Thymus (tissue), 11 donors: ENCODE measurements around the gene SEMA6D. TPM values are rescaled to one million over a fixed set of nuclear protein-coding genes. Genes with fewer than 3 reads are reported as not detected.

ENCODE experiments used
- DNase-seq, 9 donors: peaks; one replicate each; pipeline ENCODE4 v3.0.0-alpha.2; 2013; ENCODE audit warnings: low spot score in 9 of 9, low read depth in 6 of 9, missing footprints in 1 of 9
- H3K27ac ChIP-seq, 2 donors: one replicate each; pipeline ENCODE4 v1.5.1; 2013; ENCODE audit warnings: control low read depth in 1 of 2, low read depth in 1 of 2, low read length in 1 of 2, mild to moderate bottlenecking in 1 of 2, moderate library complexity in 1 of 2
- H3K27me3 ChIP-seq, 2 donors: one replicate each; pipeline ENCODE4 v1.5.1; 2013; ENCODE audit warnings: low read length in 1 of 2; ENCODE audit not compliant: control insufficient read depth in 2 of 2, insufficient read depth in 1 of 2
- H3K36me3 ChIP-seq, 2 donors: one replicate each; pipeline ENCODE4 v1.5.1; 2013; ENCODE audit warnings: low read length in 1 of 2, mild to moderate bottlenecking in 1 of 2, moderate library complexity in 1 of 2; ENCODE audit not compliant: control insufficient read depth in 2 of 2, insufficient read depth in 2 of 2
- H3K4me1 ChIP-seq, 2 donors: one replicate each; pipeline ENCODE4 v1.5.1; 2013; ENCODE audit warnings: low read length in 2 of 2; ENCODE audit not compliant: control insufficient read depth in 2 of 2, insufficient read depth in 2 of 2
- H3K4me3 ChIP-seq, 2 donors: one replicate each; pipeline ENCODE4 v1.5.1; 2013; ENCODE audit warnings: low read length in 2 of 2, control low read depth in 1 of 2, mild to moderate bottlenecking in 1 of 2
- H3K9me3 ChIP-seq, 2 donors: one replicate each; pipeline ENCODE4 v1.5.1; 2013; ENCODE audit warnings: low read length in 1 of 2, mild to moderate bottlenecking in 1 of 2; ENCODE audit not compliant: control insufficient read depth in 2 of 2, insufficient read depth in 1 of 2
- WGBS: extraction: QIAGEN DNeasy Blood & Tissue Kit; methylation state at CpG from one replicate; pipeline ENCODE4 v1.1.7; 2013; 5-methylcytosine and 5-hydroxymethylcytosine counted together
- polyA plus RNA-seq: library from polyadenylated mRNA; stranded (reverse); fragments of 200-250 nt; gene quantifications from one replicate; pipeline ENCODE4 v1.2.3, GENCODE V29; 2013
- total RNA-seq: library from RNA; stranded (reverse); fragments of 120-200 nt; gene quantifications from one replicate; pipeline ENCODE4 v1.2.4, GENCODE V29; 2013
- donor health status: healthy.

SEMA6D gene
- total and polyA plus RNA-seq, 2 donors: 3.9 to 7.6 TPM

- WGBS: 93% methylated on average over 1 of the region's 1 CpG
- Histone ChIP-seq H3K36me3 (no peaks in the 10 kb centered on the region), H3K4me3 (no peak overlapping the region), H3K9me3 (no peaks in the 10 kb centered on the region), H3K27me3 (no peaks in the 10 kb centered on the region), H3K27ac (no peak overlapping the region), H3K4me1 (no peaks in the 10 kb centered on the region)
- DNase-seq: no peak
These were observed 97.3 kb downstream of the SEMA6D start for GRCh38 chr15:47814620-47815019.

- peaks cover 0 to 2% of the 10 kb centered on the region in 2 donors for H3K4me1 ChIP-seq
- H3K9me3 ChIP-seq: no peaks in the 10 kb centered on the region
- H3K27me3 ChIP-seq: no peaks in the 10 kb centered on the region
- 85% methylated on average over 5 of the region's 5 CpGs for WGBS
- H3K27ac ChIP-seq: no peak overlapping the region
- no peak overlapping the region for H3K4me3 ChIP-seq
- no peaks in the 10 kb centered on the region for H3K36me3 ChIP-seq
- DNase-seq: no peak
These were observed 100.8 kb downstream of the SEMA6D start for GRCh38 chr15:47817969-47818548.

- no peaks in the 10 kb centered on the region for H3K27me3 ChIP-seq
- H3K4me3 ChIP-seq: no peak overlapping the region
- no peaks in the 10 kb centered on the region for H3K36me3 ChIP-seq
- 99% methylated on average over 2 of the region's 2 CpGs for WGBS
- peaks cover 0 to 2% of the 10 kb centered on the region in 2 donors for H3K4me1 ChIP-seq
- no peak for DNase-seq
- H3K27ac ChIP-seq: no peak overlapping the region
- no peaks in the 10 kb centered on the region for H3K9me3 ChIP-seq
These were observed 101.9 kb downstream of the SEMA6D start for GRCh38 chr15:47819158-47819557.

- 93% methylated on average over 9 of the region's 9 CpGs for WGBS
- H3K27me3 ChIP-seq: no peaks in the 10 kb centered on the region
- H3K27ac ChIP-seq: no peak overlapping the region
- no peaks in the 10 kb centered on the region for H3K36me3 ChIP-seq
- H3K4me3 ChIP-seq: no peak overlapping the region
- DNase-seq: no peak
- no peaks in the 10 kb centered on the region for H3K9me3 ChIP-seq
- H3K4me1 ChIP-seq: peaks cover 0 to 2% of the 10 kb centered on the region in 2 donors
These were observed 102.9 kb downstream of the SEMA6D start for GRCh38 chr15:47820057-47820746.

GRCh38 chr15:47820747-47821319, 103.5 kb downstream of the SEMA6D start:
- H3K4me1 ChIP-seq: peaks cover 0 to 2% of the 10 kb centered on the region in 2 donors
- no peaks in the 10 kb centered on the region for H3K27me3 ChIP-seq
- H3K27ac ChIP-seq: no peak overlapping the region
- WGBS: 93% methylated on average over 8 of the region's 8 CpGs
- no peaks in the 10 kb centered on the region for H3K9me3 ChIP-seq
- no peaks in the 10 kb centered on the region for H3K36me3 ChIP-seq
- no peak overlapping the region for H3K4me3 ChIP-seq
- no peak for DNase-seq

- H3K27ac ChIP-seq: no peak overlapping the region
- 92% methylated on average over 4 of the region's 4 CpGs for WGBS
- peaks cover 0 to 2% of the 10 kb centered on the region in 2 donors for H3K4me1 ChIP-seq
- no peaks in the 10 kb centered on the region for H3K27me3 ChIP-seq
- no peak for DNase-seq
- H3K9me3 ChIP-seq: no peaks in the 10 kb centered on the region
- no peak overlapping the region for H3K4me3 ChIP-seq
- H3K36me3 ChIP-seq: no peaks in the 10 kb centered on the region
These were observed 104.7 kb downstream of the SEMA6D start for GRCh38 chr15:47822048-47822447.
